ENCODE results near the gene IPO4. TPM values are rescaled to one million over a fixed set of nuclear protein-coding genes. Genes with fewer than 3 reads are reported as not detected.

IPO4 gene
- total and polyA plus RNA-seq, 2 of the 13 experiments (the other 11 are each of a cell fraction or from before 2014, with no cell fraction given), result 39.0 to 179 TPM

GRCh38 chr14:24212924-24213865 lies 24.6 kb upstream of the IPO4 start, which contains the start of gene CHMP4A (continued):
- TF ChIP-seq ZNF775 (CRISPR knock-in tag; IDR thresholded peaks at IDR 0.05; ENCODE audit: borderline replicate concordance) (0 out of 2 replicates have a peak, but pooled peaks have one; percentile 44), NFIC (IDR thresholded peaks at IDR 0.05; ENCODE audit: low read length) (no peak), PBX3 (CRISPR knock-in tag; IDR thresholded peaks at IDR 0.05; ENCODE audit: borderline replicate concordance) (peak; percentile 80; the same call in 1 of the 2 replicates), CAMTA2 (CRISPR knock-in tag; IDR thresholded peaks at IDR 0.05; ENCODE audit: borderline replicate concordance) (no peak; the same call in 1 of the 2 replicates), ATF7-NPFF (CRISPR knock-in tag; IDR thresholded peaks at IDR 0.05; ENCODE audit: low read depth) (peak; percentile 98), KLF12 (CRISPR knock-in tag; IDR thresholded peaks at IDR 0.05; ENCODE audit: borderline replicate concordance) (peak; percentile 99), ZNF644 (CRISPR knock-in tag; IDR thresholded peaks at IDR 0.05; ENCODE audit: low read depth) (no peak), ZNF720 (CRISPR knock-in tag; IDR thresholded peaks at IDR 0.05) (no peak), ZFP1 (CRISPR knock-in tag; IDR thresholded peaks at IDR 0.05) (no peak; the same call in 1 of the 2 replicates), TFAP4 (IDR thresholded peaks at IDR 0.05; ENCODE audit: borderline replicate concordance, low read depth) (peak; percentile 71; the same call in 1 of the 2 replicates), HMG20A (CRISPR knock-in tag; IDR thresholded peaks at IDR 0.05; ENCODE audit: borderline replicate concordance) (no peak), MAF1 (CRISPR knock-in tag; IDR thresholded peaks at IDR 0.05; ENCODE audit: borderline replicate concordance) (peak; percentile 71), ZC3H13 (CRISPR knock-in tag; IDR thresholded peaks at IDR 0.05) (peak; percentile 96), IKZF4 (CRISPR knock-in tag; IDR thresholded peaks at IDR 0.05; ENCODE audit: borderline replicate concordance, low read depth, not compliant biosample characterization) (no peak), ZNF430 (CRISPR knock-in tag; IDR thresholded peaks at IDR 0.05) (peak; percentile 99), NFE2L1 (CRISPR knock-in tag; IDR thresholded peaks at IDR 0.05; ENCODE audit: borderline replicate concordance) (peak; percentile 32; the same call in 1 of the 2 replicates), GRHL1 (CRISPR knock-in tag; conservative IDR thresholded peaks at IDR 0.05) (no peak), ZMAT3 (CRISPR knock-in tag; conservative IDR thresholded peaks at IDR 0.05) (peak; percentile 95), ZNF337 (CRISPR knock-in tag; IDR thresholded peaks at IDR 0.05; ENCODE audit: borderline replicate concordance, low read depth) (peak; percentile 94; the same call in 1 of the 2 replicates), ELF4 (CRISPR knock-in tag; IDR thresholded peaks at IDR 0.05; ENCODE audit: borderline replicate concordance) (peak; percentile 97; the same call in 1 of the 2 replicates), ZNF530 (CRISPR knock-in tag; IDR thresholded peaks at IDR 0.05; ENCODE audit: low read depth) (no peak), KDM4B (CRISPR knock-in tag; IDR thresholded peaks at IDR 0.05) (peak; percentile 99), JUNB (CRISPR knock-in tag; IDR thresholded peaks at IDR 0.05; ENCODE audit: borderline replicate concordance) (no peak), NONO (IDR thresholded peaks at IDR 0.05) (no peak), NONO (CRISPR knock-in tag; conservative IDR thresholded peaks at IDR 0.05) (peak; percentile 100), ZNF253 (CRISPR knock-in tag; IDR thresholded peaks at IDR 0.05; ENCODE audit: borderline replicate concordance) (peak; percentile 67; the same call in 1 of the 2 replicates), SALL1 (CRISPR knock-in tag; IDR thresholded peaks at IDR 0.05) (peak; percentile 97)

All from HepG2 (cell line).